ENCODE measurements around the gene ONECUT3. TPM values are rescaled to one million over a fixed set of nuclear protein-coding genes. Genes with fewer than 3 reads are reported as not detected.

The ONECUT3 gene
- total and polyA plus RNA-seq, 9 of the 15 experiments (the other 6 are each of a cell fraction or from before 2014, with no cell fraction given) = not detected

DNA sequence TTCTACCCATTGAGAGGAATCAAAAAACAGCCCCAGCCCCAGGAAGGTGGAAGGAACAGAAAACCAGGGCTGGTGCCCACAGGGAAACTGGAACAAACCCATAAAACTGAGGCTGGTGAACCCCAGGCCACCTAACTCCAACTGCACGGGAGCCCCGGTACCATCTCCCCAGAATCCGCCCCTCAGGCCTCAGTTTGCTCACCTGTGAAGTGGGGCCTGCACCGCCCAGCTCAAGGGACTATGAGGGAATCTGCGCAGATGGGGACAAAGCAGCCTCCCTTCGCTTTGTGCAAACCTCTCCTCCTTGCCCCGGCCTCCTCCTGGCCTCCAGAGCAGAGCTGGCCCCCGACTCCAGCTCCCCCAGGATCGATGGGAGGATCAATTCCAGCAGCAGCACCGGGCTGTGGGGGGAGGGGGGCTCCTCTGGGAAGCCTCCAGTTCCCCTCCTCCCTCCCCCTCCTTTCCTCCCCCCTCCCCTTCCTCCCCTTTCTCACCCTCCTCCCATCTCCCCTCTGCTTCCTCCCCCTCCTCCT lies 9.1 kb upstream of the ONECUT3 start (continued):
- TF ChIP-seq, protein P1, sequence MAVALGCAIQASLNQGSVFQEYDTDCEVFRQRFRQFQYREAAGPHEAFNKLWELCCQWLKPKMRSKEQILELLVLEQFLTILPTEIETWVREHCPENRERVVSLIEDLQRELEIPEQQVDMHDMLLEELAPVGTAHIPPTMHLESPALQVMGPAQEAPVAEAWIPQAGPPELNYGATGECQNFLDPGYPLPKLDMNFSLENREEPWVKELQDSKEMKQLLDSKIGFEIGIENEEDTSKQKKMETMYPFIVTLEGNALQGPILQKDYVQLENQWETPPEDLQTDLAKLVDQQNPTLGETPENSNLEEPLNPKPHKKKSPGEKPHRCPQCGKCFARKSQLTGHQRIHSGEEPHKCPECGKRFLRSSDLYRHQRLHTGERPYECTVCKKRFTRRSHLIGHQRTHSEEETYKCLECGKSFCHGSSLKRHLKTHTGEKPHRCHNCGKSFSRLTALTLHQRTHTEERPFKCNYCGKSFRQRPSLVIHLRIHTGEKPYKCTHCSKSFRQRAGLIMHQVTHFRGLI (CRISPR knock-in tag; IDR thresholded peaks at IDR 0.05) = no peak
- TF ChIP-seq ZFX (CRISPR knock-in tag; IDR thresholded peaks at IDR 0.05) (no peak), ZNF740 (CRISPR knock-in tag; IDR thresholded peaks at IDR 0.05) (0 out of 2 replicates have a peak, but pooled peaks have one; percentile 35), ZNF740 (tag; IDR thresholded peaks at IDR 0.05) (no peak), MAFG (tag; conservative IDR thresholded peaks at IDR 0.05) (no peak), MEIS2 (IDR thresholded peaks at IDR 0.05; ENCODE audit: partially characterized antibody) (no peak), PHTF2 (CRISPR knock-in tag; IDR thresholded peaks at IDR 0.05) (no peak), ETV5 (CRISPR knock-in tag; IDR thresholded peaks at IDR 0.05; ENCODE audit: low read depth) (no peak), NFXL1 (CRISPR knock-in tag; IDR thresholded peaks at IDR 0.05) (no peak), LARP7 (IDR thresholded peaks at IDR 0.05) (no peak), ZBTB8A (IDR thresholded peaks at IDR 0.05; ENCODE audit: partially characterized antibody) (no peak), YY1 (IDR thresholded peaks at IDR 0.05; ENCODE audit: borderline replicate concordance in 1 of 3, control insufficient read depth in 1 of 3, extremely low read depth in 1 of 3, insufficient read depth in 3 of 3, insufficient read length in 1 of 3, insufficient replicate concordance in 2 of 3, low read depth in 1 of 3, low read length in 2 of 3) (no peak), ZBTB17 (CRISPR knock-in tag; IDR thresholded peaks at IDR 0.05) (no peak), ZBTB33 (CRISPR knock-in tag; IDR thresholded peaks at IDR 0.05) (no peak), PCBP1 (IDR thresholded peaks at IDR 0.05; ENCODE audit: low read depth, low read length, poor library complexity, severe bottlenecking) (peak; percentile 64), ELF2 (CRISPR knock-in tag; IDR thresholded peaks at IDR 0.05) (no peak), RFX7 (CRISPR knock-in tag; IDR thresholded peaks at IDR 0.05) (no peak), ZNF696 (CRISPR knock-in tag; conservative IDR thresholded peaks at IDR 0.05) (no peak), TBL1XR1 (IDR thresholded peaks at IDR 0.05; ENCODE audit: low read length in 2 of 2) (no peak), KDM2B (CRISPR knock-in tag; IDR thresholded peaks at IDR 0.05) (no peak), TCF3 (CRISPR knock-in tag; IDR thresholded peaks at IDR 0.05) (no peak), ARID3B (CRISPR knock-in tag; IDR thresholded peaks at IDR 0.05; ENCODE audit: borderline replicate concordance) (no peak), ADNP (tag; IDR thresholded peaks at IDR 0.05) (no peak), ZNF263 (CRISPR knock-in tag; IDR thresholded peaks at IDR 0.05; ENCODE audit: borderline replicate concordance) (peak; percentile 90)
